Muscle of back (tissue), 11 donors: Measurements from ENCODE around the gene UVRAG. TPM values are rescaled to one million over a fixed set of nuclear protein-coding genes. Genes with fewer than 3 reads are reported as not detected.
"Not testable (repeated sequence)": the region's sequence is repeated elsewhere in the genome, so short reads cannot be mapped to it uniquely, and the experiment has no call there.

ENCODE experiments used
- DNase-seq, 3 donors: peaks; one replicate each; pipeline versions ENCODE4 v3.0.0 to v3.0.0-alpha.2; 2013
- polyA plus RNA-seq, 10 donors: library from polyadenylated mRNA; unstranded; fragments of 120-200 nt; gene quantifications; one replicate each; pipeline ENCODE4 v1.2.1, GENCODE V29; 2013; ENCODE audit not compliant: insufficient read length in 10 of 10

UVRAG gene
- polyA plus RNA-seq, 10 donors: 7.6 to 11.1 (median 9.7) TPM

- DNase-seq: no peak
Measured at GRCh38 chr11:75836417-75836816, 21.4 kb downstream of the UVRAG start.

- DNase-seq: no peak
Measured at GRCh38 chr11:75839851-75840250, 24.8 kb downstream of the UVRAG start.

- DNase-seq: no peak
Measured at GRCh38 chr11:75840522-75840921, 25.5 kb downstream of the UVRAG start.

- no peak for DNase-seq
Measured at GRCh38 chr11:75841739-75842138, 26.7 kb downstream of the UVRAG start.

- no peak for DNase-seq
Measured at GRCh38 chr11:75845324-75845723, 30.3 kb downstream of the UVRAG start.

- no peak for DNase-seq
Measured at GRCh38 chr11:75849894-75850293, 34.9 kb downstream of the UVRAG start.

GRCh38 chr11:75850787-75851186 is 35.8 kb downstream of the UVRAG start:
- DNase-seq: peak in 1 of 3 donors; percentile 43

GRCh38 chr11:75851203-75851602 is 36.2 kb downstream of the UVRAG start:
- peak in 1 of 3 donors; percentile 11 for DNase-seq

- no peak for DNase-seq
Measured at GRCh38 chr11:75852406-75853017, 37.5 kb downstream of the UVRAG start.

- not testable (repeated sequence) for DNase-seq
Measured at GRCh38 chr11:75853563-75853962, 38.6 kb downstream of the UVRAG start.

- no peak for DNase-seq
Measured at GRCh38 chr11:75853971-75854370, 39.0 kb downstream of the UVRAG start.

- DNase-seq: no peak
Measured at GRCh38 chr11:75855206-75855605, 40.2 kb downstream of the UVRAG start.

GRCh38 chr11:75856912-75857311 is 41.9 kb downstream of the UVRAG start:
- no peak for DNase-seq

GRCh38 chr11:75858042-75858441 is 43.0 kb downstream of the UVRAG start:
- no peak for DNase-seq

- DNase-seq: no peak
Measured at GRCh38 chr11:75858613-75859012, 43.6 kb downstream of the UVRAG start.

- no peak for DNase-seq
Measured at GRCh38 chr11:75859614-75860013, 44.6 kb downstream of the UVRAG start.

GRCh38 chr11:75862437-75862836 is 47.4 kb downstream of the UVRAG start:
- no peak for DNase-seq

GRCh38 chr11:75867778-75868374 is 52.9 kb downstream of the UVRAG start:
- peak; percentile 34 to 71 (median 59) for DNase-seq

- DNase-seq: no peak
Measured at GRCh38 chr11:75868990-75869389, 54.0 kb downstream of the UVRAG start.

- DNase-seq: no peak
Measured at GRCh38 chr11:75869661-75870455, 54.8 kb downstream of the UVRAG start.

GRCh38 chr11:75872887-75873416 is 57.9 kb downstream of the UVRAG start:
- no peak for DNase-seq

GRCh38 chr11:75873417-75874221 is 58.6 kb downstream of the UVRAG start:
- DNase-seq: no peak
